Measurements from ENCODE around the gene AMIGO1.

The AMIGO1 gene

GRCh38 chr1:109532365-109533136 is 23.0 kb upstream of the AMIGO1 start:
- peak; percentile 74 for DNase-seq (ENCODE audit: low spot score)

- no peak for DNase-seq (ENCODE audit: low spot score)
Observed at GRCh38 chr1:109531826-109532364, 22.4 kb upstream of the AMIGO1 start.

- no peak for DNase-seq (ENCODE audit: low spot score)
Observed at GRCh38 chr1:109531380-109531779, 21.9 kb upstream of the AMIGO1 start.

GRCh38 chr1:109530457-109531087 is 21.0 kb upstream of the AMIGO1 start:
- no peak for DNase-seq (ENCODE audit: low spot score)

- DNase-seq (ENCODE audit: low spot score): no peak
Observed at GRCh38 chr1:109529881-109530456, 20.4 kb upstream of the AMIGO1 start.

GRCh38 chr1:109528712-109529111 is 19.2 kb upstream of the AMIGO1 start:
- no peak for DNase-seq (ENCODE audit: low spot score)

GRCh38 chr1:109527846-109528695 is 18.5 kb upstream of the AMIGO1 start:
- DNase-seq (ENCODE audit: low spot score): no peak

- no peak for DNase-seq (ENCODE audit: low spot score)
Observed at GRCh38 chr1:109527098-109527811, 17.7 kb upstream of the AMIGO1 start.

GRCh38 chr1:109523706-109524105 is 14.2 kb upstream of the AMIGO1 start:
- no peak for DNase-seq (ENCODE audit: low spot score)

- DNase-seq (ENCODE audit: low spot score): no peak
Observed at GRCh38 chr1:109522026-109522425, 12.5 kb upstream of the AMIGO1 start.

GRCh38 chr1:109521002-109521951 is 11.8 kb upstream of the AMIGO1 start:
- DNase-seq (ENCODE audit: low spot score): no peak

- no peak for DNase-seq (ENCODE audit: low spot score)
Observed at GRCh38 chr1:109517337-109517736, 7.8 kb upstream of the AMIGO1 start.

GRCh38 chr1:109516872-109517271 is 7.3 kb upstream of the AMIGO1 start:
- no peak for DNase-seq (ENCODE audit: low spot score)

GRCh38 chr1:109514846-109515245 is 5.3 kb upstream of the AMIGO1 start:
- DNase-seq (ENCODE audit: low spot score): no peak

- DNase-seq (ENCODE audit: low spot score): no peak
Observed at GRCh38 chr1:109513110-109513710, 3.7 kb upstream of the AMIGO1 start.

- DNase-seq (ENCODE audit: low spot score): no peak
Observed at GRCh38 chr1:109508873-109509175, 703 bp downstream of the AMIGO1 start.

- DNase-seq (ENCODE audit: low spot score): no peak
Observed at GRCh38 chr1:109508001-109508872, 1.3 kb downstream of the AMIGO1 start.

- no peak for DNase-seq (ENCODE audit: low spot score)
Observed at GRCh38 chr1:109504974-109505373, 4.6 kb downstream of the AMIGO1 start.

GRCh38 chr1:109503935-109504334 is 5.6 kb downstream of the AMIGO1 start:
- no peak for DNase-seq (ENCODE audit: low spot score)
